ENCODE data around the gene UBR4.

UBR4 gene

GRCh38 chr1:19043579-19044443 is 166.3 kb downstream of the UBR4 start:
- no peak overlapping the region for H3K27ac Mint-ChIP-seq
- H3K4me1 Mint-ChIP-seq: peaks cover 3% of the 10 kb centered on the region
- no peaks in the 10 kb centered on the region for H3K9me3 Mint-ChIP-seq
- H3K4me3 Mint-ChIP-seq: no peak overlapping the region
- no peaks in the 10 kb centered on the region for H3K36me3 Mint-ChIP-seq
- H3K27me3 Mint-ChIP-seq: peaks cover 62% of the 10 kb centered on the region
- no peak for DNase-seq
- CTCF ChIA-PET: no interaction called here

GRCh38 chr1:19042675-19043578 is 167.1 kb downstream of the UBR4 start:
- H3K27ac Mint-ChIP-seq: no peak overlapping the region
- no peak for DNase-seq
- H3K27me3 Mint-ChIP-seq: peaks cover 60% of the 10 kb centered on the region
- H3K36me3 Mint-ChIP-seq: no peaks in the 10 kb centered on the region
- H3K4me3 Mint-ChIP-seq: no peak overlapping the region
- no peaks in the 10 kb centered on the region for H3K9me3 Mint-ChIP-seq
- H3K4me1 Mint-ChIP-seq: no peaks in the 10 kb centered on the region
- CTCF ChIA-PET: no interaction called here

- no peak overlapping the region for H3K4me3 Mint-ChIP-seq
- no peaks in the 10 kb centered on the region for H3K36me3 Mint-ChIP-seq
- no peak overlapping the region for H3K27ac Mint-ChIP-seq
- CTCF ChIA-PET: interaction anchor here (1.2 kb wide), 1 partner anchor 13 kb away, joined by 3 read pairs; no protein-coding TSS in a partner anchor
- peaks cover 59% of the 10 kb centered on the region for H3K27me3 Mint-ChIP-seq
- H3K9me3 Mint-ChIP-seq: no peaks in the 10 kb centered on the region
- no peak for DNase-seq
- no peaks in the 10 kb centered on the region for H3K4me1 Mint-ChIP-seq
Measured at GRCh38 chr1:19040010-19040680, 169.9 kb downstream of the UBR4 start.

- Mint-ChIP-seq H3K36me3 (no peaks in the 10 kb centered on the region), H3K9me3 (no peaks in the 10 kb centered on the region), H3K27me3 (peaks cover 51% of the 10 kb centered on the region), H3K4me3 (no peak overlapping the region), H3K27ac (no peak overlapping the region), H3K4me1 (no peaks in the 10 kb centered on the region)
- CTCF ChIA-PET: no interaction called here
- no peak for DNase-seq
Measured at GRCh38 chr1:19038732-19039131, 171.3 kb downstream of the UBR4 start.

GRCh38 chr1:19038096-19038495 is 172.0 kb downstream of the UBR4 start:
- no peaks in the 10 kb centered on the region for H3K4me1 Mint-ChIP-seq
- H3K9me3 Mint-ChIP-seq: no peaks in the 10 kb centered on the region
- H3K4me3 Mint-ChIP-seq: no peak overlapping the region
- H3K36me3 Mint-ChIP-seq: no peaks in the 10 kb centered on the region
- H3K27me3 Mint-ChIP-seq: peaks cover 46% of the 10 kb centered on the region
- CTCF ChIA-PET: no interaction called here
- DNase-seq: no peak
- no peak overlapping the region for H3K27ac Mint-ChIP-seq

- no peak for DNase-seq
Measured at GRCh38 chr1:19037659-19038058, 172.4 kb downstream of the UBR4 start.

GRCh38 chr1:19036813-19037605 is 173.1 kb downstream of the UBR4 start:
- no peaks in the 10 kb centered on the region for H3K4me1 Mint-ChIP-seq
- CTCF ChIA-PET: interaction anchor here (1.2 kb wide), 1 partner anchor 153 kb away, joined by 3 read pairs; no protein-coding TSS in a partner anchor
- H3K36me3 Mint-ChIP-seq: no peaks in the 10 kb centered on the region
- H3K27me3 Mint-ChIP-seq: peaks cover 45% of the 10 kb centered on the region
- no peak overlapping the region for H3K4me3 Mint-ChIP-seq
- H3K27ac Mint-ChIP-seq: no peak overlapping the region
- DNase-seq: no peak
- H3K9me3 Mint-ChIP-seq: no peaks in the 10 kb centered on the region

More at GRCh38 chr1:19037659-19038058, 172.4 kb downstream of the UBR4 start:
- Mint-ChIP-seq H3K4me3 (no peak overlapping the region), H3K4me1 (no peaks in the 10 kb centered on the region), H3K27ac (no peak overlapping the region), H3K36me3 (no peaks in the 10 kb centered on the region), H3K9me3 (no peaks in the 10 kb centered on the region), H3K27me3 (peaks cover 42% of the 10 kb centered on the region)
- CTCF ChIA-PET: interaction anchor here (1.2 kb wide), 1 partner anchor 154 kb away, joined by 3 read pairs; no protein-coding TSS in a partner anchor

- Mint-ChIP-seq H3K4me3 (no peak overlapping the region), H3K27me3 (peaks cover 46% of the 10 kb centered on the region), H3K27ac (no peak overlapping the region), H3K36me3 (no peaks in the 10 kb centered on the region), H3K4me1 (no peaks in the 10 kb centered on the region), H3K9me3 (no peaks in the 10 kb centered on the region)
- CTCF ChIA-PET: no interaction called here
- DNase-seq: no peak
Measured at GRCh38 chr1:19036041-19036812, 173.8 kb downstream of the UBR4 start.

GRCh38 chr1:19035377-19036040 is 174.6 kb downstream of the UBR4 start:
- H3K9me3 Mint-ChIP-seq: no peaks in the 10 kb centered on the region
- no peak overlapping the region for H3K4me3 Mint-ChIP-seq
- CTCF ChIA-PET: no interaction called here
- no peaks in the 10 kb centered on the region for H3K36me3 Mint-ChIP-seq
- DNase-seq: no peak
- peaks cover 44% of the 10 kb centered on the region for H3K27me3 Mint-ChIP-seq
- H3K27ac Mint-ChIP-seq: no peak overlapping the region
- H3K4me1 Mint-ChIP-seq: no peaks in the 10 kb centered on the region

GRCh38 chr1:19034721-19035120 is 175.3 kb downstream of the UBR4 start:
- H3K9me3 Mint-ChIP-seq: no peaks in the 10 kb centered on the region
- H3K4me3 Mint-ChIP-seq: no peak overlapping the region
- no peaks in the 10 kb centered on the region for H3K4me1 Mint-ChIP-seq
- CTCF ChIA-PET: no interaction called here
- no peak for DNase-seq
- peaks cover 47% of the 10 kb centered on the region for H3K27me3 Mint-ChIP-seq
- no peaks in the 10 kb centered on the region for H3K36me3 Mint-ChIP-seq
- H3K27ac Mint-ChIP-seq: no peak overlapping the region

GRCh38 chr1:19033926-19034680 is 176.0 kb downstream of the UBR4 start:
- Mint-ChIP-seq H3K27ac (no peak overlapping the region), H3K4me1 (no peaks in the 10 kb centered on the region), H3K36me3 (no peaks in the 10 kb centered on the region), H3K27me3 (peaks cover 50% of the 10 kb centered on the region), H3K4me3 (no peak overlapping the region), H3K9me3 (no peaks in the 10 kb centered on the region)
- no peak for DNase-seq
- CTCF ChIA-PET: no interaction called here

- no peak for DNase-seq
- H3K4me1 Mint-ChIP-seq: no peaks in the 10 kb centered on the region
- no peaks in the 10 kb centered on the region for H3K36me3 Mint-ChIP-seq
- H3K4me3 Mint-ChIP-seq: no peak overlapping the region
- CTCF ChIA-PET: no interaction called here
- no peaks in the 10 kb centered on the region for H3K9me3 Mint-ChIP-seq
- H3K27me3 Mint-ChIP-seq: peaks cover 51% of the 10 kb centered on the region
- H3K27ac Mint-ChIP-seq: no peak overlapping the region
Measured at GRCh38 chr1:19033515-19033839, 176.6 kb downstream of the UBR4 start.
